ENCODE data around the gene BAG2. TPM values are rescaled to one million over a fixed set of nuclear protein-coding genes. Genes with fewer than 3 reads are reported as not detected.

BAG2 gene
- total RNA-seq, 1 donor from 2014 or later: 9.7 TPM

DNA sequence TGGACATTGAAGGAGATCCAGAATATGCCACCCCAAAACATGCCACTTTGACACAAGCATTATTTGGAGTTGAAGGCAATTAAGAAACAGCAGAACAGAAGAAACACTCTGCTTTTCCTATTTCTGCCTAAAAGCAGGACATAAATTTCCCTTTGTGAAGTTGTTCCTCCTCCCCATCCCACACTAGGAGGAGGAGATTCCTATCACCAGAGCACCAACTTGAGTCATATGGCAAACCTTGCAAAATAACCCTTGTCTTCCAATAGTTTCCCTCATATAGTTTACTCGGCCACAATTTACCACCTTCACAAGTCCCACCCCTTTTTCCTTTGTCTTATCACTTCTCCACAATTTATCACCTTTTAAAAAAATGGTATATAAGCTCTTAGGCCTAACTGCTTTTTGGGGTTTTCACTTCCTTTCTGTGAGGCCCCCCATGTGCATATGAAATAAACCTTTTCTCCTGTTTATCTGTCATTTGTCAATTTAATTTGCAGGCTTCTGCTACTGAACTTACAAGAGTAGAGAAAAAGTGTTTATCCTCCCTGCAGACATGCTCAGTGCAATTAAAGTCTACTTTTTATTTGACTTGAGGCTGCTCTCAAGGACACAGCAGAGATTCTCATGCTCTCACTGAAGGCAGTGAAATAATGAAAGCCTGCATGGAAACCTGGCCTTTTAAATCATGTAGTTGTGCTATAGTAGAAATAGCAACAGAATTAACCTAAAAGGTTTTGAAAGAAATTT, 52.8 kb downstream of the BAG2 start:
- TF ChIP-seq CTCF (IDR thresholded peaks at IDR 0.05; ENCODE audit: insufficient read depth, low read depth, low read length) (no peak), EZH2 (IDR thresholded peaks at IDR 0.05; ENCODE audit: insufficient read depth, low read length) (no peak)
- no peak overlapping the region for H3K4me2 ChIP-seq (ENCODE audit: low read length)
- H3K4me3 Mint-ChIP-seq (ENCODE audit: unreplicated experiment): no peak overlapping the region
- H3K4me3 ChIP-seq (ENCODE audit: insufficient read depth, low read depth, low read length): no peak overlapping the region
- H3K36me3 ChIP-seq (ENCODE audit: insufficient read depth, low read length): no peaks in the 10 kb centered on the region
- no peaks in the 10 kb centered on the region for H3K9me3 ChIP-seq (ENCODE audit: insufficient read depth, low read depth, low read length)
- H3K9ac ChIP-seq (ENCODE audit: low read length): no peak overlapping the region
- peaks cover 20% of the 10 kb centered on the region for H3K79me2 ChIP-seq (ENCODE audit: insufficient read depth, low read length)
- peaks cover 10% of the 10 kb centered on the region for H3K4me1 ChIP-seq (ENCODE audit: insufficient read depth, low read length)
- no peaks in the 10 kb centered on the region for H3K27me3 ChIP-seq (ENCODE audit: insufficient read depth, low read length)
- FAIRE-seq (peak; percentile 47), DNase-seq (ENCODE audit: low read depth) (peak; percentile 57)
- peak overlapping the region; percentile 36 for H2AFZ ChIP-seq (ENCODE audit: low read depth, low read length)
- no peak overlapping the region for H3K27ac Mint-ChIP-seq (ENCODE audit: unreplicated experiment)
- no peaks in the 10 kb centered on the region for H3K27me3 Mint-ChIP-seq (ENCODE audit: low read depth, unreplicated experiment)
- H3K9me3 Mint-ChIP-seq (ENCODE audit: unreplicated experiment): no peaks in the 10 kb centered on the region
- H3K27ac ChIP-seq (ENCODE audit: low read depth, low read length): no peak overlapping the region
- no peaks in the 10 kb centered on the region for H3K36me3 Mint-ChIP-seq (ENCODE audit: low read depth, unreplicated experiment)
- H4K20me1 ChIP-seq (ENCODE audit: insufficient read depth, low read length): no peaks in the 10 kb centered on the region
- H3K4me1 Mint-ChIP-seq (ENCODE audit: low read depth, unreplicated experiment): peaks cover 13% of the 10 kb centered on the region

DNA sequence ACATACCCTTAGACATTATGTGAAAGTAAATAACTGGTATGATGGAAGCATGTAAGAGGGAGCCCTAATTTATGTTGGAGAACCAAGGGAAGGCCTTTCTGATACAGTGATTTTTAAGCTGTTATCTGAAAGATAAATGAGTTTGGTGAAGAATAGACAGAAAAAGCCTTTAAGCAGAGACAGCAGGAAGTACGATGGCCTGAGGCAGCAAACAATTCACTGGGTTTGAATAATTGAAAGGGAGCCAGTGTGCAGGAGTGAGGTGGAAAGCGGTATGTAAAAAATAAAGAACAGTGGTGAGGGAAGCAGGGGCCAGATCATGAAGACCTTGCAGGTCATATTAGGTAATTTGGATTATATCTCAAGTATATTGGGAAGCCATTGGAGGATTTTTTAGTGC, 54.1 kb downstream of the BAG2 start:
- no peak for FAIRE-seq
- H3K36me3 ChIP-seq (ENCODE audit: insufficient read depth, low read length): no peaks in the 10 kb centered on the region
- peaks cover 7% of the 10 kb centered on the region for H3K79me2 ChIP-seq (ENCODE audit: insufficient read depth, low read length)
- Mint-ChIP-seq H3K27ac (ENCODE audit: unreplicated experiment) (no peak overlapping the region), H3K9me3 (ENCODE audit: unreplicated experiment) (no peaks in the 10 kb centered on the region), H3K36me3 (ENCODE audit: low read depth, unreplicated experiment) (no peaks in the 10 kb centered on the region), H3K4me3 (ENCODE audit: unreplicated experiment) (no peak overlapping the region), H3K27me3 (ENCODE audit: low read depth, unreplicated experiment) (no peaks in the 10 kb centered on the region), H3K4me1 (ENCODE audit: low read depth, unreplicated experiment) (peaks cover 7% of the 10 kb centered on the region)
- no peaks in the 10 kb centered on the region for H3K9me3 ChIP-seq (ENCODE audit: insufficient read depth, low read depth, low read length)
- H3K27ac ChIP-seq (ENCODE audit: low read depth, low read length): no peak overlapping the region
- no peaks in the 10 kb centered on the region for H3K27me3 ChIP-seq (ENCODE audit: insufficient read depth, low read length)
- no peak overlapping the region for H3K4me2 ChIP-seq (ENCODE audit: low read length)
- no peak overlapping the region for H3K9ac ChIP-seq (ENCODE audit: low read length)
- TF ChIP-seq CTCF (IDR thresholded peaks at IDR 0.05; ENCODE audit: insufficient read depth, low read depth, low read length): no peak
- TF ChIP-seq EZH2 (IDR thresholded peaks at IDR 0.05; ENCODE audit: insufficient read depth, low read length): no peak
- no peaks in the 10 kb centered on the region for H4K20me1 ChIP-seq (ENCODE audit: insufficient read depth, low read length)
- DNase-seq (ENCODE audit: low read depth): no peak
- peaks cover 10% of the 10 kb centered on the region for H3K4me1 ChIP-seq (ENCODE audit: insufficient read depth, low read length)
- no peak overlapping the region for H3K4me3 ChIP-seq (ENCODE audit: insufficient read depth, low read depth, low read length)
- H2AFZ ChIP-seq (ENCODE audit: low read depth, low read length): no peak overlapping the region

Other genes with a start within 250 kb of the BAG2 start
- gene BEND6, start 217.2 kb upstream of the BAG2 start, total RNA-seq: 8.3 and 10.4 TPM in 2 replicates
- gene KIAA1586, start 125.6 kb upstream of the BAG2 start, total RNA-seq: 16.6 and 17.6 TPM in 2 replicates
- gene ZNF451, start 82.1 kb upstream of the BAG2 start, total RNA-seq: 61.5 and 69.3 TPM in 2 replicates
- gene RAB23, start 50.0 kb downstream of the BAG2 start, total RNA-seq: 21.4 and 22.3 TPM in 2 replicates
- 11.9 TPM in 2 replicates for gene PRIM2, start 145.3 kb downstream of the BAG2 start, total RNA-seq

Data from astrocyte (in vitro differentiated cells and primary cell).